ENCODE measurements around the gene IVD. TPM values are rescaled to one million over a fixed set of nuclear protein-coding genes. Genes with fewer than 3 reads are reported as not detected.

The IVD gene
- total RNA-seq, 1 experiment from 2014 or later = 74.5 TPM

DNA sequence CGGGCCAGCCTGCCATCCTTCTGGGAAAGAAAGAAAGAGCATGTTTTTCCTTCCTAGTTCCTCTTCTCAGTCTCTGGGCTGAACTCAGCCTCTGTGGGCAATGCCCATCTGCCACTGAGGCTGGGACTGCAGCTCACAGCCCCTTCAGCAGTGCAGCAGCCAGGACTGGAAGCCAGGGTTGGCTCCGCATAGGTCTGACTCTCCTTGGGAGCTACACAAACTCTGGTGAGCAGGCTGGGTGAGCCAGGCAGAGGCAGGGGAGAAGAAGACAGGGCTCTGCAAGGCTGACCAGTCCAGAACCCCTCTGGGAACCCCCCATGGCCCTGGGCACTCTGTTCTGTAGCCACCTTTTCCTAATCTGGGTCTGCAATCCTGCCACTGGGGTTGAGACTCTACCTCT is 44.0 kb upstream of the IVD start:
- intact Hi-C loops (cut with micrococcal nuclease; ENCODE audit: unreplicated experiment) = no loop called here
- no peak overlapping the region for H3K4me3 Mint-ChIP-seq (ENCODE audit: unreplicated experiment)
- ChIA-PET CTCF (no interaction called here), POLR2A (no interaction called here)
- peaks cover 14% of the 10 kb centered on the region for H3K4me1 Mint-ChIP-seq (ENCODE audit: low read depth, unreplicated experiment)
- no peaks in the 10 kb centered on the region for H3K36me3 ChIP-seq (ENCODE audit: control insufficient read depth, insufficient read depth, low read length)
- H3K9me3 ChIP-seq = no peaks in the 10 kb centered on the region
- H3K9me3 Mint-ChIP-seq (ENCODE audit: unreplicated experiment) = no peaks in the 10 kb centered on the region
- no peaks in the 10 kb centered on the region for H3K36me3 Mint-ChIP-seq (ENCODE audit: insufficient read depth, unreplicated experiment)
- peaks cover 12% of the 10 kb centered on the region for H3K4me1 ChIP-seq
- no peak overlapping the region for H3K27ac Mint-ChIP-seq (ENCODE audit: unreplicated experiment)
- no peak for DNase-seq
- H3K4me3 ChIP-seq (ENCODE audit: low read depth, low read length) = no peak overlapping the region
- BruUV-seq (replicated peaks) = no TSS peak
- H3K27me3 ChIP-seq (replicated peaks; ENCODE audit: control insufficient read depth, insufficient read depth, low read length) = no peaks in the 10 kb centered on the region
- TF ChIP-seq CTCF (IDR thresholded peaks at IDR 0.05; ENCODE audit: insufficient read depth in 1 of 2, low read depth in 1 of 2, low read length in 1 of 2, severe bottlenecking in 1 of 2, unreplicated experiment in 1 of 2) = no peak
- no peaks in the 10 kb centered on the region for H3K27me3 Mint-ChIP-seq (ENCODE audit: insufficient read depth, unreplicated experiment)

GRCh38 chr15:40363611-40364010 is 42.0 kb upstream of the IVD start:
- Mint-ChIP-seq H3K4me3 (ENCODE audit: unreplicated experiment) (no peak overlapping the region), H3K4me1 (ENCODE audit: low read depth, unreplicated experiment) (peaks cover 7% of the 10 kb centered on the region), H3K9me3 (ENCODE audit: unreplicated experiment) (no peaks in the 10 kb centered on the region), H3K36me3 (ENCODE audit: insufficient read depth, unreplicated experiment) (no peaks in the 10 kb centered on the region), H3K27ac (ENCODE audit: unreplicated experiment) (no peak overlapping the region), H3K27me3 (ENCODE audit: insufficient read depth, unreplicated experiment) (no peaks in the 10 kb centered on the region)
- intact Hi-C loops (cut with micrococcal nuclease; ENCODE audit: unreplicated experiment) = no loop called here
- no peak for TF ChIP-seq CTCF (IDR thresholded peaks at IDR 0.05; ENCODE audit: insufficient read depth in 1 of 2, low read depth in 1 of 2, low read length in 1 of 2, severe bottlenecking in 1 of 2, unreplicated experiment in 1 of 2)
- no peaks in the 10 kb centered on the region for H3K36me3 ChIP-seq (ENCODE audit: control insufficient read depth, insufficient read depth, low read length)
- no peaks in the 10 kb centered on the region for H3K27me3 ChIP-seq (replicated peaks; ENCODE audit: control insufficient read depth, insufficient read depth, low read length)
- H3K9me3 ChIP-seq = no peaks in the 10 kb centered on the region
- no TSS peak for BruUV-seq (replicated peaks)
- ChIA-PET POLR2A (no interaction called here), CTCF (interaction anchor here (1.7 kb wide), 1 partner anchor 19 kb away, joined by 5 read pairs; no protein-coding TSS in a partner anchor)
- H3K4me1 ChIP-seq = no peaks in the 10 kb centered on the region
- no peak for DNase-seq
- H3K4me3 ChIP-seq (ENCODE audit: low read depth, low read length) = no peak overlapping the region

- Histone ChIP-seq H3K4me1 (no peaks in the 10 kb centered on the region), H3K27me3 (replicated peaks; ENCODE audit: control insufficient read depth, insufficient read depth, low read length) (no peaks in the 10 kb centered on the region), H3K36me3 (ENCODE audit: control insufficient read depth, insufficient read depth, low read length) (no peaks in the 10 kb centered on the region), H3K4me3 (ENCODE audit: low read depth, low read length) (no peak overlapping the region), H3K9me3 (no peaks in the 10 kb centered on the region)
- intact Hi-C loops (cut with micrococcal nuclease; ENCODE audit: unreplicated experiment) = no loop called here
- DNase-seq = no peak
- Mint-ChIP-seq H3K9me3 (ENCODE audit: unreplicated experiment) (no peaks in the 10 kb centered on the region), H3K4me1 (ENCODE audit: low read depth, unreplicated experiment) (peaks cover under 1% of the 10 kb centered on the region), H3K36me3 (ENCODE audit: insufficient read depth, unreplicated experiment) (no peaks in the 10 kb centered on the region), H3K27me3 (ENCODE audit: insufficient read depth, unreplicated experiment) (no peaks in the 10 kb centered on the region), H3K4me3 (ENCODE audit: unreplicated experiment) (no peak overlapping the region), H3K27ac (ENCODE audit: unreplicated experiment) (no peak overlapping the region)
- ChIA-PET POLR2A (no interaction called here), CTCF (interaction anchor here (1.7 kb wide), 1 partner anchor 20 kb away, joined by 5 read pairs; no protein-coding TSS in a partner anchor)
- no TSS peak for BruUV-seq (replicated peaks)
- no peak for TF ChIP-seq CTCF (IDR thresholded peaks at IDR 0.05; ENCODE audit: insufficient read depth in 1 of 2, low read depth in 1 of 2, low read length in 1 of 2, severe bottlenecking in 1 of 2, unreplicated experiment in 1 of 2)
Measured at GRCh38 chr15:40364251-40364650, 41.3 kb upstream of the IVD start.
